Stromal cell of bone marrow (primary cell): ENCODE data around the gene PIGR.

Experiments
- DNase-seq: peaks from one replicate; pipeline ENCODE4 v3.0.0-alpha.2; 2012; ENCODE audit warnings: low read depth

The PIGR gene, protein sequence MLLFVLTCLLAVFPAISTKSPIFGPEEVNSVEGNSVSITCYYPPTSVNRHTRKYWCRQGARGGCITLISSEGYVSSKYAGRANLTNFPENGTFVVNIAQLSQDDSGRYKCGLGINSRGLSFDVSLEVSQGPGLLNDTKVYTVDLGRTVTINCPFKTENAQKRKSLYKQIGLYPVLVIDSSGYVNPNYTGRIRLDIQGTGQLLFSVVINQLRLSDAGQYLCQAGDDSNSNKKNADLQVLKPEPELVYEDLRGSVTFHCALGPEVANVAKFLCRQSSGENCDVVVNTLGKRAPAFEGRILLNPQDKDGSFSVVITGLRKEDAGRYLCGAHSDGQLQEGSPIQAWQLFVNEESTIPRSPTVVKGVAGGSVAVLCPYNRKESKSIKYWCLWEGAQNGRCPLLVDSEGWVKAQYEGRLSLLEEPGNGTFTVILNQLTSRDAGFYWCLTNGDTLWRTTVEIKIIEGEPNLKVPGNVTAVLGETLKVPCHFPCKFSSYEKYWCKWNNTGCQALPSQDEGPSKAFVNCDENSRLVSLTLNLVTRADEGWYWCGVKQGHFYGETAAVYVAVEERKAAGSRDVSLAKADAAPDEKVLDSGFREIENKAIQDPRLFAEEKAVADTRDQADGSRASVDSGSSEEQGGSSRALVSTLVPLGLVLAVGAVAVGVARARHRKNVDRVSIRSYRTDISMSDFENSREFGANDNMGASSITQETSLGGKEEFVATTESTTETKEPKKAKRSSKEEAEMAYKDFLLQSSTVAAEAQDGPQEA

DNA sequence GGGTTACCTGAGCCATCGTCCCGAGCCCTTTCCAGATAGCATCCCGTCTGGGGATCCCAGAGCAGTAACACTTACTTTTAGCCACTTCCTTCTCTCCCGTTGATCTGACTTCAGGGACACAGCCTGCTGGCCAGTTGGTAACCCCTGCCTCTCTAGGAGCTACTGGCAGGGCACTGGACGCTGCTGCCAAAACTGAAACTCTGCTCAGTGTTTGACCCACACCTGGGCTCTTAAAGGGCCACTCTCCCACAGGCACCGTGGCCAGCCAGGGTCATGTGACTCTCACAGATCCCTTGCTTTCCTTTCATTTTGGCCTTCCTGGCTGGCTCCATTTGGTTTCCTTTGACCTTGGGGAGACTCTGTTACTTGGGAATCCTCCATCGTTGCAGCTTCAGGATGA is at the start of gene PIGR:
TSS of gene PIGR (minus strand) at position 206 of the 400 bp plus-strand sequence. CDS start 5,935 bp downstream, outside the sequence.
- no peak for DNase-seq

DNA sequence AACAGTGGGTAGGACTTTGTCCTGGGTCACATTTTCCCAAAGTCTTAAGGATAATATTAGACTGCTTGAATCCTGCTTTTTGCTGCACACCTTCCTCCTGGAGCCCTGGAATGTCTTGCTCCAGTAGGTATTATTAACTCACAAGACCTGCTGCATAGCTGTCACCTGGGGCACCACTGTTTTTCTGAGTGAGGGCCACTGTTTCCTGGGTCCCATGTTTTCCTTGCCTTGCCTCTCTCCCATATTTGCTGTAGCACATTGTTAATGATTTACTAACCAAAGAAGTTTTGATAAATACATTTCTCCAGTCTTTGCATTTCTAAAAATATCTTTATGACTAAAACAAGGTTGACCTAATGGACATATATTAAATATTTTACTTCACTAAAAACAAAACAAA is 46.5 kb upstream of the PIGR start:
- no peak for DNase-seq

DNA sequence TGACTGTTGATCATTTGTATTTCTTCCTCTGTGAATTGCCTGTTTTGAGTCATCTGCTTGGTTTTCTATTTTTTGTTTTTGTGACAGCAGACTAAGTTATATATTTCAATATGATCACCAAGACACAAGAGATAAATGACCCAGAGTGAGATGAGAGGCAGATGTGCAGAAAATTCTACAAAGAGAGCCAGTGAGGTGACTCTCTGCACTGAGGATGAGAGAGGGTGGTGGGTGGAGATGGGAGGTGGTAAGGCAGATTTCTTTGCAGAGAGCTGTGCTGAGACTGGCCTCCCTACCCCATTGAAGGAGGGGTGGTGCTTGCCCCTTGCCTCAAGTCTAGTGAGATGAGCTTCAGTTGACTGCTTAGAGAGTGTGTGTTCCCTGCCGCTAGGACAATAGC is 41.6 kb upstream of the PIGR start:
- no peak for DNase-seq

- DNase-seq = no peak
Observed at GRCh38 chr1:206986885-206987284, 40.6 kb upstream of the PIGR start.

DNA sequence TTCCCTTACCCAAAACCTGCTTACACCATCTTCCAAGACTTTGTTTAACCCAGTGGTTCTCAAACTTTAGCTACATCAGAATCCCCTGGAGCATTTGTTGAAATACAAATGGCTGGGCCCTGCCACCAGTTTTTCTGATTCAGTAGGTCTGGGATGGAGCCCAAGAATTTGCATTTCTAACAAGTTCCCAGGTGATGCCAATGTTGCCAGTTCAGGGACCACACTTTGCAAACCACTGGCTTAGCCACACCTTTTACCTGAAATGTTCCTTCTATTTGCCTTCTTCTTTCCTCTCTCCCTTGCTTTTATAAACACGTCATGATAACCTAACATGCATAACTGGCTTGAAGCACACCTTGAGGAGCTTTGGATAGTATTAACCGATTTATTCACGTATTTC is 40.1 kb upstream of the PIGR start:
- no peak for DNase-seq

GRCh38 chr1:206985162-206985749 is 39.0 kb upstream of the PIGR start:
- DNase-seq = no peak

GRCh38 chr1:206982216-206982615 is 36.0 kb upstream of the PIGR start:
- DNase-seq = peak; percentile 18

- DNase-seq = no peak
Observed at GRCh38 chr1:206979379-206980043, 33.2 kb upstream of the PIGR start.

DNA sequence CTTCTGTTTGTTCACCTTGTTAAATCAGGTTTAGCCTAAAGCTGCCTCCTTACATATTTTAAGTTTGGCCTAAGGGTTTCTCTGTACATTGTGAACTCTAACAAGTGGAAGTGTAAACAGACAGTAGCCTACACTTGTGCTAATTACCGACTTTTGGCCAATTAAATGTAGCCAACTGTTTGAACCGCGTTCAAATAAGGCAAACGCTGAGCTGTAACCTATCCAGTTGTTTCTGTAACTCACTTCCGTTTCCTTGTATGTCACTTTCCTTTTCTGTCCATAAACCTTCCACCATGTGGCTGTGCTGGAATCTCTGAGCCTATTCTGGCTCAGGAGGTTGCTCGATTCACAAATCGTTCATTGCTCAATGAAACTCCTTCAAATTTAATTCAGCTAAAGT is 32.0 kb upstream of the PIGR start:
- no peak for DNase-seq

GRCh38 chr1:206975306-206975705 is 29.0 kb upstream of the PIGR start:
- DNase-seq = no peak

- no peak for DNase-seq
Observed at GRCh38 chr1:206974140-206974539, 27.9 kb upstream of the PIGR start.

DNA sequence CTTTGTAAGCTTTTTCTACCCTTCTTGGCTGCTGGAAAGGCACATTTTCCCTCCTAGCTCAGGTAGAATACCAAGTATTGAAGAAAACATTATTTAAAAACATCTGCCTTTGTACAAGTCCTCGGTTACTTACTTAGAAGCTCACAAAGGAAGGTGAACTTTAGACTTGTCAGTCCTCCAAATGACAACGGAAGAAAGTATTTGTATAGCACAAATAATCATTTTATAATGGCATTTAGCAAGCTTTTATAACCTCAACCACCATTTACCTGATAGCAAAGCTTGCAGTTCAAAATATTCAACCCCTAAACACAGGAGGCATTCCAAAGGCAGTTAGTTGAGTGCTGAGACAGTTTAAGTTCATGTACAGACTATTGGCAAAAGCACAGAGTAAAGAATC is 26.5 kb upstream of the PIGR start:
- DNase-seq = no peak

DNA sequence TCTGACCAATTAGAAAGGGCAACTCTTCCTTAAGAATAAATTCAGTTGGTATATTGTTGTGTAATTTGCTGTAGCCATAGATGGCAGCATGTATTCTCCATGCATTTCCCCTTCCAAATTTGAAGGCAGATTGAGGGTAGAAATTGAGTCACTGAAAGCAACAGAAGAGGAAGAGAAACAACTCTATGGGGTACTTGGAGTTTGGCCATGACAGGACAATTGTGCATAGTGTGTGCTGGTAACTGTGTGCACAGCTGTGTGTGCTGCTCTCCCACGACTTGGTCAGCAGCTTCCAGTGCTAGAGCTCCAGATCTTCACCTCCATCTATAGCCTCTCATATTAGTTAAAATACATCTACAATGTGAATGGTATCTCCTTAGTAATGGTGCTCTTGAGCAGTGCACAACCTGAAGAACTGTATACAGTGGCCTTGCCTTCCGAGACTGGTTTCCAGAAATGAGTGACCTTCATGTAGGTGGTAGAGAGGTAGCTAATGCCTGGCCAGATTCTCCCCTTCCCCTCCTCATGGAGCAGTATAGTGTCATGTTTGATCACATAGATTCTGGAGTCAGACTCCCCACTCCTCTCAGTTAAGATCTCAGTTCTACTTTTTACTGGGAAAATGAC is 24.9 kb upstream of the PIGR start:
- DNase-seq = no peak

DNA sequence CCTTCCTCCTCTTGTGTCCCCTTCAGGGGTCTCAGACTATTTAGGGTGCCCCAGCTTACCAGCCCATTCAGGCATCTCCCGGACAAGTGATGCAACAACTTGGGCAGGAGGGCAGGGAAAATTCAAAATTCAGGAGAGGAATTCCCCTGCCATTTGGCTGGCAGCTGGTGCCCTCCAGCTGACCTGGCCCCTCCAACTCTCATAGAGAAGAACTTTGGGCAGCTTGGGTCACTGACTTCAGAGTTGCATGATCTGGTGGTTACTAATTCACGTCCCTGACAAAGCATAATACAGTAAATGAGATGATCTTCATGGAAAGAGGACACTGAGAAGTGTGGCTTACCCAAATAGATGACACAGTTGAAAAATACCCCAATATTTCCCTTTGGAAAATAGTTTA is 24.2 kb upstream of the PIGR start, which contains the start of gene FCAMR:
TSS of gene FCAMR (minus strand) at position 15 of the 400 bp plus-strand sequence. CDS start 335 bp downstream, outside the sequence.
- DNase-seq = no peak

DNA sequence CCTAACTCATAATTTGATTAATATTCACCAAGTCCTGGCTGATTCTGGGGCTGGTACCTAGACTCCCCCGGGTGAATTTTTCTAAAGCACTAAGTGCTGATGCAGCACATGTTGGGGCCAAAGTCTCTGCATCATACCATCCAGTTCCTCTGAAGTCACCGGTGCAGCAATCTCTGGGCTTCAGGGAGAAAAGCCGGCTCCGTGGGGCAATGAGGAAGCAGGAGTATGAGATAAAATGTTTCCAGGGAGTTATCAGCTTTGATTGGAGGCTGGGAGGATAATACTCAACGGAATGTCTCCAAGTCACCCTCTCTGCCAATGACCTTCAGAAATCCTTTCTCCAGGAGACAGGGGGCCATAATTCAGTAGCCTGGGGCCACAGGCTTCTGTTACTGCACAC is 22.8 kb upstream of the PIGR start:
- DNase-seq = no peak

DNA sequence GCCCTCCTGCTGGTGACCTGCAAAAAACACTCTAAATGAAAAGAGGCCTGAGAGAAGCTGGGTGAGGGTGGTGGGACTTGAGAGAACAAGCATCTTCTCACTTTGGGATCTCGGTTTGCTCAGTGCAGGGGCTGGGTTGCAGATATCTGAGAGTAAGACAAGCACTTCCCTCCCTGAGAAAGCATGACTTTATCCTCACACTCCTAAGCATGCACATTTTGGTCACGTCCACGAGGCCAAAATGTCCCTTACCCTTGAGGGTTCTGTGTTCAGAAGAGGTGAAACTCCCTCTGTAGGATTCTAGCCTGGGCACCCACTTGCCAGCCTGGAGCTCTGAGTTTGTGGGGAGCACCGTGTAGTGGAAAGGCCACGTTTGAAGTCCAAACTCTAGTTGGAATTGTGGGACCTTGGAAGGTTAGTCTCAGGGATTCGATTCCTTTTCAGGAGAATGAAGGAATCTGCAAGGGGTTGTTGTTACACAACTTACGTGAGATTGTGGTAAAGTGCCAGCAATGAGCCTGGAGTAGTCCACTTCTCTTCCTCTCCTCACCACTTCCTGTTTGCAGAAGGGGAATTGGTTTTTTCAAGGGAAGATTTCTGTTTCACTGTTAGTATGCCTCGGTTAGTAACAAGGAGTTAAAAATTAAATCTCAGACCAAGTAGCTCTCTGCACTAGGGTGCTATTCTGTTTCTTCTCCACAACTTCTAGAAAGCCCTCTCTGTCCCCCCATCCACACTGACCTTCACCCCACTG is 21.0 kb upstream of the PIGR start:
- no peak for DNase-seq

- no peak for DNase-seq
Observed at GRCh38 chr1:206965781-206966180, 19.5 kb upstream of the PIGR start.

DNA sequence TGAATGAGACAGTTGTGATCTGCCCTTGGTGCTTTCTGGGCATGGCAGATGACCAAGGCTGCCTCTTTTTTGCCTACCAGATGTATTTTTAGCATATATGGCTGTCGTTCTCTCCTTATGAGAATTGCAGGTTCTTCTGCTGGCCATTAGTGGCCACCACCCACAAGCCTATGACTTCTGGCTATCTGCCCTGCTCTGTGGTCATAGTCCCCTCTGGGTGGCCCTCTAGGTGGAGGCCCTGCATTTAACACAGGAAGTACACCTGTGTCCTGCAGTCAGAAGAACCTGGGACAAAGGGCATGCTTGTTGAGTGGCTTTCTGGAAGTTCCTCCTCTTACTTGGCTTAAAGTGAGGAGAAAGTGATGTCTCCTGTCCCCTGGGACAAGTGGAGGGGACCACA is 17.5 kb upstream of the PIGR start:
- DNase-seq = no peak

DNA sequence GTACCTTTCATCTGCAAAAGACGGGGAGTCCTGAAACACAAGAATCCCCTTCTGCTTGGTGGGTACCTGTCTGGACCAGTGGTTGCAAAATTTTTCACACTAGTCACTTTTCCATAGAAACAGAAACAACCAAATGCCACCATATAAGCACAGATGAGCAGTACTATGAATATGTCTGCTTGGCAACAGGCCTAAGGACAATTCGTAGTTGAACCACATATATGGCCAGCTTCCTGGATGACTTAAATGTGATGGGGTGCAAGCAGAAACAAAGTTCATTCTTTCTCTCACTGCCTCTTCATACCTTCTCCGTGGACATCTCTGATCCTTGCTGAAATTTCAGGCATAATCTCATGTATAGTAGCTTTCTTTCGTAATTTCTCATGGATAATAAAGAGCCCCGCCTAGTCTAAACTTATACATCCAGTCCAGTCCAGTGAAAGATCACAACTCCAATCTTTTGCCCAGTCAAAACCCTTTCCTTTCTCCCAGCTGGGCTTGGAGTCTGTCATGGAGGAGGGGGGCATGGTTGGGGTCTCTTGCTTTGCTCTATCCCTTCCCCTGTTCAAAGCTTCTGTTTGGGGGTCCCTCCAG is 16.9 kb upstream of the PIGR start:
- no peak for DNase-seq

DNA sequence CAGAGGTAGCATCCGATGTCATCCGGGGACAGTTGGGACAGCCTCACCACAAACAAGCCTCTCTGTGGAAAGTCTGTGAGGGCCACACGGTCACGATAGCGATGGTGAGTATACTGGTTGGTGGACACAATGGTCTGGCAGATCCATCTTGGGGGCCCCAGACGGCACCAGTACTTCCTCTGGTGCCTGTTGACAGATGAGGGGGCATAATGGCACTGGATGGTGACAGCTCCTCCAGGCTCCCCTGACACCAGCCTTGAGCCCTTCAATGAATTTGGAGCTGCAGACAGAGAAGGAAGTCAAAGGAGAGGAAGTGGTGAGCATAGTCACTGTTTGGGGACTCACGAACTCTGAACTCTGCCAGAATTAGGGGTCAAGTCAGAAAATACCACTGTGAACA is 16.0 kb upstream of the PIGR start:
- no peak for DNase-seq

DNA sequence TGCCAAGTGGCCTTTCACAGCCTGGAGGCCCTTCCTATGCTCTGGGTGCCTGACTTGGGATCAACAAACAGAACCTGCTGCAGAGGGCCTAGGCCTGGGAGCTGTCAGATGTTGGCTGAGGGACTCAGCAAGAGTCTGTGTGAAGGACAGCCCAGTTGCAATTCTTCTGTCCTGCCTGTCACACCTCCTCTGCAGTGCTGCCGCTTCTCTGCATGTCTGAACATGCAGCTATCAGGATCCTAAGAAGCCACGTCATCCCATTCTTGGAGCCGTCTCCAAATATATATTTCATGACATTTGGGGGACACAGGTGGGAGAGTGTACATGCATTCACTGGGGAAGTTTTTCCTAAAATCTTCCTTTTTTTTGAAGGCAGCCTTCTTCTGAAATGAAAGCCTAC is 15.4 kb upstream of the PIGR start:
- no peak for DNase-seq
